K562 (cell line): ENCODE results near the gene GFRAL.

Experiments
- BRD4 ChIP-seq: fragments of 200-600 bp; sonication (generic); IDR thresholded peaks from 2 replicates; pipeline ENCODE4 v1.6.1; 2017; ENCODE audit warnings: inconsistent platforms
- CTCF ChIP-seq, 3 experiments: IDR thresholded peaks in 2 of 3; conservative IDR thresholded peaks in 1 of 3; 2 replicates each; pipeline ENCODE4 v1.5.1; 2011 to 2012; ENCODE audit warnings: low read length in 3 of 3, mild to moderate bottlenecking in 3 of 3, control low read depth in 2 of 3, improper control_type of control experiment in 1 of 3, inconsistent platforms in 1 of 3, low read depth in 1 of 3, mixed read lengths in 1 of 3, moderate library complexity in 1 of 3; ENCODE audit not compliant: insufficient read depth in 2 of 3
- EGR1 ChIP-seq: fragments of 450-650 bp; conservative IDR thresholded peaks from 2 replicates; pipeline ENCODE4 v1.6.1; 2017; ENCODE audit warnings: mild to moderate bottlenecking
- EP300 ChIP-seq: IDR thresholded peaks from 2 replicates; pipeline ENCODE4 v1.6.1; 2012; ENCODE audit warnings: low read length, improper control_type of control experiment
- RAD21 ChIP-seq, 2 experiments: fragments of 250-450 bp in 1 of 2; fragments of 450-650 bp in 1 of 2; sonication (Bioruptor Pico) in 1 of 2; formaldehyde crosslinking in 1 of 2; IDR thresholded peaks in 1 of 2; conservative IDR thresholded peaks in 1 of 2; 2 replicates each; pipeline versions ENCODE4 v1.4.0 to v1.8.0; 2020 to 2022; ENCODE audit warnings: mild to moderate bottlenecking in 2 of 2, moderate library complexity in 1 of 2
- ZBTB33 ChIP-seq: sonication (generic); formaldehyde crosslinking; IDR thresholded peaks from 2 replicates; pipeline ENCODE4 v1.8.1; 2023; ENCODE audit warnings: mild to moderate bottlenecking, missing genetic modification reagents
- ZNF253 ChIP-seq: fragments of 250-450 bp; sonication (Bioruptor Pico); conservative IDR thresholded peaks from 2 replicates; pipeline ENCODE4 v1.6.1; 2021; ENCODE audit warnings: mild to moderate bottlenecking

GRCh38 chr6:55433446-55434130, 106.3 kb downstream of the GFRAL start:
- no peak for TF ChIP-seq EP300
- no peak for TF ChIP-seq ZNF253 (CRISPR knock-in tag)
- TF ChIP-seq ZBTB33 = no peak
- TF ChIP-seq EGR1 = no peak
- no peak for TF ChIP-seq RAD21 (CRISPR knock-in tag; conservative IDR thresholded peaks at IDR 0.05 in 1 of 2, IDR thresholded peaks at IDR 0.05 in 1 of 2)
- TF ChIP-seq BRD4 = no peak
- no peak for TF ChIP-seq CTCF (IDR thresholded peaks at IDR 0.05 in 2 of 3, conservative IDR thresholded peaks at IDR 0.05 in 1 of 3; ENCODE audit: insufficient read depth in 2 of 3, low read depth in 1 of 3, low read length in 3 of 3)
